NAMALWA (cell line): ENCODE results near the gene IFIT1.
"Not testable (repeated sequence)": the region's sequence is repeated elsewhere in the genome, so short reads cannot be mapped to it uniquely, and the experiment has no call there.

Experiments
- DNase-seq: peaks from one replicate; pipeline ENCODE4 v3.0.0-alpha.2; 2015; ENCODE audit warnings: low spot score

Gene IFIT1, protein sequence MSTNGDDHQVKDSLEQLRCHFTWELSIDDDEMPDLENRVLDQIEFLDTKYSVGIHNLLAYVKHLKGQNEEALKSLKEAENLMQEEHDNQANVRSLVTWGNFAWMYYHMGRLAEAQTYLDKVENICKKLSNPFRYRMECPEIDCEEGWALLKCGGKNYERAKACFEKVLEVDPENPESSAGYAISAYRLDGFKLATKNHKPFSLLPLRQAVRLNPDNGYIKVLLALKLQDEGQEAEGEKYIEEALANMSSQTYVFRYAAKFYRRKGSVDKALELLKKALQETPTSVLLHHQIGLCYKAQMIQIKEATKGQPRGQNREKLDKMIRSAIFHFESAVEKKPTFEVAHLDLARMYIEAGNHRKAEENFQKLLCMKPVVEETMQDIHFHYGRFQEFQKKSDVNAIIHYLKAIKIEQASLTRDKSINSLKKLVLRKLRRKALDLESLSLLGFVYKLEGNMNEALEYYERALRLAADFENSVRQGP

DNA sequence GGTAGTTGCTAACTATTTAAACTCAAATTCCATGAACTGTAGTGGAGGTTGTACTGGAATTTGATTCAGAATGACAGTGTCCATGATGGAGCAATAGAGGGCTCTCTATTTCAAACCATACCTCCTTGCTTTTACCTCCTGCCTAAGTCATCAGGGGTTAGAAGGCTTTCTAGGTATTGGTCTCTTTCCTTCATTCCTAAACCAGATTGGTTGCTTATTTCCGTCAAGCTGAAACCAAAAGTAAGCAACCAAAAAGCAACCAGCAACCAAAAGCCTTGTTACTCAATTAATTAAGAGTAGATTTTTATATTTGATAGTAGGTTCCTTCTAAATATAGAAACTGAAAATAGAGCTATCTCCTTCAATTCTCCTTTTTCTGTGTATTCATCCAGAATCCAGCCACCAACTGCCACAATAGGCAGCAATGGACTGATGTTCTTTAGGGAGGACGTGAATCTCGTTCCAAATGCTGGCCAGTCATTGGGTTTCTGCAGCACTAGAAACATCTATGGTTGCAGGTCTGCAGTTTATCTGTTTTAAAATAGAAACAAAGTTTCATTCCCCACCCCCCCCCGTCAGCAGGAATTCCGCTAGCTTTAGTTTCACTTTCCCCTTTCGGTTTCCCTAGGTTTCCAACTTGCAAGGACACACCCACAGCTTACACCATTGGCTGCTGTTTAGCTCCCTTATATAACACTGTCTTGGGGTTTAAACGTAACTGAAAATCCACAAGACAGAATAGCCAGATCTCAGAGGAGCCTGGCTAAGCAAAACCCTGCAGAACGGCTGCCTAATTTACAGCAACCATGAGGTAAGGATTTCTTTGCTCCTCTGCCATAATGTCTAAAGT, at the start of gene IFIT1:
TSS of gene IFIT1 (plus strand) at position 717 of the 850 bp plus-strand sequence. CDS start at position 807, 90 bp downstream.
- peak; percentile 55 for DNase-seq

DNA sequence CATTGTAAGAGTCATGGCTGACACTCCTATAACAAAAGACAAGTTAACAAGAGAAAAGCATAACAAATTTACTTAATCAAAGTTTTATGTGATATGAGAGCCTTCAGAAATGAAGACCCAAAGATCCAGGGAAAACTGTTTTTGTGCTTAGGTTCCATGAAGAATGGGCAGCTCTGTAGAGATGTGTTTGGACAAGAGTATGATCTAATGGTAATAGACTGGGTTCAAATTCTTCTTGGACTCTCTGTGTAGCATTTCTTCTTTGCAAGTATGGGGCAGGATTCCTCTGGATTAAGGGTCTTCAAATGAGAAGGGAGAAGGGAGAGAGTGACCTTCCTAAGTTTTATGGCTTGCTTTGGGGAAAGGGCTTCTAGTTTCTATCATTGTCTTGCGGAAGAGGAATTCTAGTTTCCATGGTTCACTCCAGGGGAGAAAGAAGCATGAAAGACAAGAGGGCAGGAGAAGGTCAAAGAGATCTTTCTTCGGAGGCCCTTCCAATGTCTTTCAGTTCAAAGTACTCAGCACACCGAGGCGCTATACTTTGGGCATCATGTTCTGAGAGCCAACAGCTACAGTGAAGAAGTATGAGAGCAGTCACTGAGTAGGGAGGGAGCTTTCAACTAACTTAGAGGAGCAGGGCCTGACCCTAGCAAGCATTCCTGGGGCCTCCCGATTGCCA, 49.2 kb upstream of the IFIT1 start:
- no peak for DNase-seq

DNA sequence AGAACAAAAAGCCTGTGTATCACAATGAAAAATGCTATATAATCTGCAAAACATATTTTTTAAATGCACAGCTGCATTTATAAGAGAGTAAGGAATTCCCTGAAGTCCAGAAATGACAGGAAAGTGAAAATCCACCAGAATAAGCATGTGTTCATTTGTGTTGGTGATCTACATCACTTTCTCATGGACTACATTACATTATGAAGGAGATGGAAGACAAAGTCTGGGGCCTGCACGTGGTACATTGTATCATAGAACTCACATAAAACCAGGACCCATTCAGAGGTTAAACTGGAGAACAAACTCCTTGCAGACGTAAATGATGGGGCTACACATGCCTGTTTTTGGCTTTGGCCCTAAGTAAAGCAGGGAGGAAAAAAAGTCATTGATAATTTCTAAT, 48.3 kb upstream of the IFIT1 start:
- no peak for DNase-seq

GRCh38 chr10:89345367-89346000, 46.9 kb upstream of the IFIT1 start:
- no peak for DNase-seq

- no peak for DNase-seq
Observed at GRCh38 chr10:89346405-89347254, 45.8 kb upstream of the IFIT1 start.

GRCh38 chr10:89347701-89348457, 44.5 kb upstream of the IFIT1 start:
- DNase-seq, result peak; percentile 29

DNA sequence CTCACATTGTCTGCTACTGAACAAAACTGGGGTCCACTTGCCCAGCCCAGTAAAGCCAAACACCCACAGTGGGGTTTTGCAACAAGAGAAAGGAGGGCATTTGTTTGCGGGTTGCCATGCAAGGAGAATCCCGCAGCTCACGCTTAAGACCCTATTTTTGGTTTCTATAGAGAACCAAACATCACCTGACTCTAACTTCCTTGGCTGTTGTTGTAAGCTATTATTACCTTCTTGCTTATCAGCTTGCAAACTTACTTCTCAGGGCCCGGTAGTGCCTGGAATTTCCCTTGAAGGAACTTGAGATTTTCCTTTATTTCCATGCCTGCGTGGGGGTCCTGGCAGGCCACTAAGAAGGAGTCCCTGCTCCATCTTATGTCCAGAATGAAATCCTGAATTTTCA, 43.9 kb upstream of the IFIT1 start:
- peak; percentile 14 for DNase-seq

DNA sequence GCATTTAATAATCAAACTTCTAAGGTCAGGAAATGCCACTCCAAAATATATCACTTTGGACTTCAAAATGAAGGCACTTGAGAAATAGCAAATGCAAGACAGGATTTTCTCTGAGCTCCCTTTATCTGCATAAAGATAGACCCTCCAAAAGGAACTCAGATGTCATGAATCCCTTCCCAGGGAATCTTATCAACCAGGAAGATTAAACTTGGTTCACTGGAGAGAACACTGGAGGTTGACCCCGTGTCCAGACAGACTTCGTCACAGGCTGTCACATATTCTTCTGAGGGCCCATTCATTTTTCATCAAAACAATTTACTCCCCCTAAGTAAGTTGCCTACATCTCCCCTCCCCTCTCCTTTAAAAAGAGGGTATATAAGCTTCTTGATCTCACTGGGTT, 43.4 kb upstream of the IFIT1 start:
- DNase-seq, result no peak

DNA sequence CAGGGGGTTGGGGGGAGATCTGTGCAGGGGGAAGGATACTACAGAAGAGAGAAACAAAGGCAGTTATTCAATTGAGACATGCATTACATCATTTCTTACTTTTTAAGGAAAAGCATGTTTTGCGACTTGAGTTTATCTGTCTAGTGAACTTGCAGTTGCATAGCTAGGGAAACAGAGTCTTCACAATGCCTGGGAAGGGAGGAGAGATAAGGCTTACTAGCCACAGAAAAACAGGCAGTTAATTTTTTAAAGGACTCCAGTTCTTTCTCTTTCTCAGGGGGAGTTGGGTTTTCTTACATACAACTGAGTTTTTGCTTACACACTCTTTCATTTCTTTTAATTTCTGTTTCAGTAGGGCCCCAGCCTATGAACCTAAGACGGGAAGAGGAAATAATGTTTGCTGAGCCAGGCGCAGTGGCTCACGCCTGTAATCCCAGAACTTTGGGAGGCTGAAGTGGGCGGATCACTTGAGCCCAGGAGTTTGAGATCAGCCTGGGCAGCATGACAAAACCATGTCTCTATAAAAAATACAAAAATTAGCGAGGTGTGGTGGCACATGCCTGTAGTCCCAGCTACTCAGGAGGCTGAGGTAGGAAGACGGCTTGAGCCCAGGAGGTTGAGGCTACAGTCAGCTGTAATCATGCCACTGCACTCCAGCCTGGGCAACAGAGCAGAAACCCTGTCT, 41.6 kb upstream of the IFIT1 start:
- DNase-seq, result not testable (repeated sequence)

- no peak for DNase-seq
Observed at GRCh38 chr10:89351412-89351779, 41.0 kb upstream of the IFIT1 start.

- no peak for DNase-seq
Observed at GRCh38 chr10:89351780-89352597, 40.4 kb upstream of the IFIT1 start.

DNA sequence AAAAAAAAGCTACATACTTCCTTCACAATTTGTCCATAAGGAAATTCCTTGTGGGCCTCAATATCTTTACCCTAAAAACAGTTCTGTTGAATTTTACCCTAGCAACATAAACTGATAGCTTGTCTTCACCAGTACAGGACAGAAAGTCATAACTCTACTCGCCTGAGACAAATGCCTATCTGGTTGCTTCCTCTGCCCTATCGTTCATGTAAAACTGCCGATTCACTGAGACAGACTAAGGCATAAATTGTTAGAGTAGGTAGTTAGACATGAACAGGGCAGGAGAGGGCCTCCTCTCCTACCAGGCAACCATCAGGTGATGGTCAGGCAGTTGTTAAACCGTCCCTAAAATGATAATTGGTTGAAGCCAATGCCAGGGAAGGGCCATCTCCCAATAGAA, 39.6 kb upstream of the IFIT1 start:
- no peak for DNase-seq

- DNase-seq, result no peak
Observed at GRCh38 chr10:89355394-89355931, 37.0 kb upstream of the IFIT1 start.

DNA sequence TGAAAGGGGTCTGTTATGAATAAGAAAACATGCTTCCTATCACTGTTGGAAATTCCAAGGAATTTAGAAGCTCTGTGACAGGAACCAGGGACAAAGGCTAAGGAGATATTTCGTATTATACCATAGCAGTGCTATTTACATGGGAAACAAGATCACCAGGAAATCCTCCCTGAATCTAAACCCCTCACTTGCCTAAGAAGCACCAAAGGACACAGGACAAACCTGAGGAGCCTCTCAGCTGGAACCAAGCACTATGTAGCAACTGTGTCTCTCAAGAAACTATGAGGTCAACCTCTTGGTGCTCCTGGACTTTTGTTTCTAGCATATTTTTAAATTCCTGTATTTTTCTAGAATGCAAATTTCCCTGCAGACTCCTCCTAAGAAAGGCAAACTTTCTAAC, 35.3 kb upstream of the IFIT1 start:
- no peak for DNase-seq

GRCh38 chr10:89357975-89358374, 34.4 kb upstream of the IFIT1 start:
- DNase-seq, result no peak

DNA sequence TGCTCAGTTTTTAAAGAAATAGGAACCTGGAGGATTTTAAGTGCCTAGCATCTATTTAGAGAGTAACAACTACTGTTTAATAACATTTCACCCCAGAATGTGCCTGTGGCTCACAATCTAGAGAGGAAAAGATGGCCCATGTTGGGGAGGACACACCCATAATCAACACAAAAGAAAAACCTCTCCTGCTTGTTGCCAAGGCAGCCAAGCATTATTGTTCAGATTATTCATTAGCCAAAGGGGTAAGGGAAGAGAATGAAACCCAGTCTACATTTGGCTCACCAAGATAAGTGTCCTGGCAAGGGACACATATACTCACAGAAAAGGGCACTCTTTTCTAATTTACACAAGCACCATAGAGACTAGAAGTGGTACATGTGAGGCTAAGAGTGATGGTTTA, 32.3 kb upstream of the IFIT1 start:
- no peak for DNase-seq

GRCh38 chr10:89362929-89363328, 29.5 kb upstream of the IFIT1 start:
- DNase-seq, result no peak

DNA sequence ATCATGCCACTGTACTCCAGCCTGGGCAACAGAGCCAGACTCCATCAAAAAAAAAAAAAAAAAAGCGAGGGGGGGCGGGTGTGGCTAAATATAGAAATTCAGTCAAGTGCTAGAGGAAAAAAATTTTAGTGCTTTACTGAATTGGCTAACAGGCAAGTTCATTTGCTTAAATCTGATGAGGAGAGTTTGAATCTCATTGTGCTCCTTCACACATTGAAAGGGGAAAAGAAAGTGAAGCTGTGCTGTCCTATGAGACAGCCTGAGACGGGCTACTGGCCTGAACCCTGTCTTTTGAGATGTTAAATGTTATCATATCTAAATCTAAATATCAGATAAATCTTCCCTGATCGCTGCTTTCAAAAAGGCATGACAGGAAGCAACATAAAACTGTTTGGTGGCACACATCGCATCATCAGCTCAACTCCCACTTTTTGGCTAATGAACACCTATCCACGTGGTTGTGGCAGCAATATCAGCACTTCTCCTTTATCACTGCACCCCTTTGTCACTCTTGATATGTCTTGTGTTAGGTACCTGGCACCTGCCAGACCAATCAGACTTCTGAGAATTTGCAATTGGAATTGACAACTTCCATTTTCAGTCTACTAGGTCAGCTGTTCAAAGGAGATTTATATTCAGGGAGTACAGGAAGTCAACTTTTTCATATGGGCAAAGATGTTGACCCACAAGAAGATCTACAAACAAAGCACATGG, 28.5 kb upstream of the IFIT1 start:
- no peak for DNase-seq
